SK-N-SH (cell line): ENCODE data around the gene AOAH.

ENCODE experiments used
- EZH2phosphoT487 ChIP-seq: fragments of 200-600 bp; sonication (generic); IDR thresholded peaks from 2 replicates; pipeline ENCODE4 v1.6.1; 2017; ENCODE audit warnings: low read depth, mixed run types, mild to moderate bottlenecking, antibody characterized with exemption, moderate library complexity, borderline replicate concordance
- JUND ChIP-seq: IDR thresholded peaks from 2 replicates; pipeline ENCODE4 v1.4.0; 2012
- REST ChIP-seq: IDR thresholded peaks from 2 replicates; pipeline ENCODE4 v1.6.1; 2012; ENCODE audit warnings: mild to moderate bottlenecking, low read depth, low read length, moderate library complexity
- TAF1 ChIP-seq: IDR thresholded peaks from 2 replicates; pipeline ENCODE4 v1.6.1; 2012; ENCODE audit warnings: low read depth, mild to moderate bottlenecking, low read length, moderate library complexity, borderline replicate concordance

DNA sequence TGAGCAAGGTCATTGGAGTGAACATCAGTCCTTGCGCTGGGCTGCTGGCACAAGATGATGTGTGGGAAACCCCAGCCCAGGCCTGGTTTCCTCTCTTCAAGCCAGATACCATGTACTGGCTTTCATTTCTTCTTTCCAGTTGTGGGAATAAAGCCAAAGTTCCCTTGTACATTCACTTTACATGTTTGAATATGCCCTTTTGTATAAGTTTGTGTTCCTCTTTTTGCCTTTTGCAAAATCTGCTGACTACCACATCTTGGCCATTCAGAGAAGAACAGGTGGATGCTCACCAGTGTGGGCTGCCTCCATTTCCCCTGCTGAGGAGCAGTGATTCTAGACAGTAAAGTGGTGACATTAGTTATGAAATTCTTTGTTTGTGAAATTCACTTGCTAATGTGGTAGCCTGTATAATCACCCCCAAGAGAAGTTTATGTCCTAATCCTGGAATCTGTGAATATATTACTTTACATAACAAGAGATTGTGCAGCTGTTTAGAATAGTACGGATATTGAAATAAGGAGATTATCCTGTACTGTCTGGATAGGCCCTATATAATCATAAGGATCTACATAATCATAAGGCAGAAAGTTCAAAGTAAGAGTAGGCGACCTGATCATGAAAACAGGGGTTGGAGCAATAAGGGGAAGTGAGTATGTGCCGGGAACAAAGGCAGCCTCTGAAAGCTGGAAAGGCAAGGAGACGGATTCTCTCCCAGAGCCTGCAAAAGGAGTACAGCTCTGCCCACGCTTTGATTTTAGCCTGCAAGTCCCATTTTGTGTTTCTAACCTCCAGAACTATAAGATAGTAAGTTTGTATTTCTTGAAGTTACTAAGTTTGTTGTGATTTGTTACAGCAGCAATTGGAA lies 18.8 kb upstream of the AOAH start:
- no peak for TF ChIP-seq TAF1
- TF ChIP-seq EZH2phosphoT487 = no peak
- TF ChIP-seq REST = no peak
- no peak for TF ChIP-seq JUND
